ENCODE measurements around the gene CHRM3.

The CHRM3 gene

DNA sequence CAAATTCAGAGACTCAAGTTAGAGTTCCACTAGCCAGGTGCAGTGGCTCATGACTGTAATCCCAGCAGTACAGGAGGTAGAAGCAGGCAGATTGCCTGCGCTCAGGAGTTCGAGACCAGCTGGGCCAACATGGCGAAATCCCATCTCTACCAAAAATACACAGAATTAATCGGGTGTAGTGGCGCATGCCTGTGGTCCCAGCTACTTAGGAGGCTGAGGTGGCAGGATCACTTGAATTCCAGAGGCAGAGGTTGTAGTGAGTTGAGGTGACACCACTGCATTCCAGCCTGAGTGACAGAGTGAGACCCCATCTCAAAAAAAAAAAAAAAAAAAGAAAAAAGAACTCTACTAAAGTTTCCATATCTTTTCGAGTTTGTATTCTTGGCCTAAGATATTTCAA lies 36.7 kb upstream of the CHRM3 start:
- Histone ChIP-seq H3K9me3 (ENCODE audit: insufficient read depth, low read depth, low read length) (no peaks in the 10 kb centered on the region), H3K4me2 (ENCODE audit: low read length) (no peak overlapping the region), H3K23ac (ENCODE audit: low read length) (no peak overlapping the region), H3K4me1 (ENCODE audit: control insufficient read depth in 1 of 2, insufficient read depth in 2 of 2, low read length in 2 of 2) (no peaks in the 10 kb centered on the region), H3K36me3 (ENCODE audit: control insufficient read depth in 1 of 2, insufficient read depth in 2 of 2, low read length in 2 of 2) (no peaks in the 10 kb centered on the region), H4K12ac (ENCODE audit: low read depth, low read length) (no peak overlapping the region), H3K14ac (ENCODE audit: low read length) (no peak overlapping the region), H3K79me2 (ENCODE audit: control insufficient read depth, insufficient read depth, low read length, poor library complexity) (no peaks in the 10 kb centered on the region), H3K4ac (ENCODE audit: low read depth, low read length) (no peak overlapping the region), H4K91ac (ENCODE audit: low read depth, low read length) (no peak overlapping the region), H2BK120ac (ENCODE audit: insufficient read depth, low read length, poor library complexity) (no peak overlapping the region), H3K79me1 (ENCODE audit: low read length) (no peaks in the 10 kb centered on the region), H3K27me3 (ENCODE audit: insufficient read depth, low read length) (no peaks in the 10 kb centered on the region), H3K18ac (ENCODE audit: low read length) (no peak overlapping the region), H4K8ac (ENCODE audit: low read depth, low read length) (no peak overlapping the region), H2AK5ac (ENCODE audit: low read length) (no peak overlapping the region), H3K27ac (ENCODE audit: low read depth, low read length) (no peak overlapping the region), H3K4me3 (ENCODE audit: low read depth, low read length) (no peak overlapping the region), H3K9ac (ENCODE audit: low read length) (no peak overlapping the region), H2BK5ac (ENCODE audit: low read depth, low read length, poor library complexity) (no peak overlapping the region), H2BK12ac (ENCODE audit: low read length) (no peak overlapping the region), H2AFZ (ENCODE audit: insufficient read depth, low read length, poor library complexity) (no peak overlapping the region)
- WGBS (ENCODE audit: extremely low coverage, insufficient coverage, insufficient read length), result no CpG with 5 or more reads among the region's 6 CpGs
- DNase-seq, result no peak

DNA sequence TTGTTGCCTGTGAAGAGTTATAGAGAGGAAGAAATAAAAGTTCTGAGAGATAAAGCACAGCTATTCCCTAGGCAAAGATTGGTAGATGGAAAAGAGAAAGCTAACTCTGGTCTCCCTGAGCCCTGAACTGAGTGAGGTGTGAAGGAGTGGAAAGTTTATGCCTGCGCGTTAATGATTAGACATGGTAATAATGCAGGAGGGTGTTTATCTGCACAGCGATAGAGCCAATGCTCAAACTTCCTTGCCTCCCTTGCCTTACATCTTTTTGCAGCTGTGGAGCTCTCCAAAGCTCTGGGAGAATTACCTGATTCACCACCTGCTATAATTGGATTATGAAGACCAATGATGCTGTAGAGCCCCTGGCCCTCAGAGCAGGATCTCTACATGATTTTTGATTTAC lies 32.8 kb upstream of the CHRM3 start:
- Histone ChIP-seq H2AK5ac (ENCODE audit: low read length) (no peak overlapping the region), H3K4me1 (ENCODE audit: control insufficient read depth in 1 of 2, insufficient read depth in 2 of 2, low read length in 2 of 2) (no peaks in the 10 kb centered on the region), H3K79me2 (ENCODE audit: control insufficient read depth, insufficient read depth, low read length, poor library complexity) (no peaks in the 10 kb centered on the region), H3K18ac (ENCODE audit: low read length) (no peak overlapping the region), H2BK120ac (ENCODE audit: insufficient read depth, low read length, poor library complexity) (no peak overlapping the region), H3K4me2 (ENCODE audit: low read length) (no peak overlapping the region), H2BK5ac (ENCODE audit: low read depth, low read length, poor library complexity) (no peak overlapping the region), H2BK12ac (ENCODE audit: low read length) (no peak overlapping the region), H4K91ac (ENCODE audit: low read depth, low read length) (no peak overlapping the region), H3K4ac (ENCODE audit: low read depth, low read length) (no peak overlapping the region), H4K12ac (ENCODE audit: low read depth, low read length) (no peak overlapping the region), H3K14ac (ENCODE audit: low read length) (no peak overlapping the region), H3K27me3 (ENCODE audit: insufficient read depth, low read length) (no peaks in the 10 kb centered on the region), H3K79me1 (ENCODE audit: low read length) (no peaks in the 10 kb centered on the region), H3K4me3 (ENCODE audit: low read depth, low read length) (no peak overlapping the region), H3K9me3 (ENCODE audit: insufficient read depth, low read depth, low read length) (no peaks in the 10 kb centered on the region), H3K36me3 (ENCODE audit: control insufficient read depth in 1 of 2, insufficient read depth in 2 of 2, low read length in 2 of 2) (no peaks in the 10 kb centered on the region), H3K23ac (ENCODE audit: low read length) (peak overlapping the region; percentile 46), H4K8ac (ENCODE audit: low read depth, low read length) (no peak overlapping the region), H2AFZ (ENCODE audit: insufficient read depth, low read length, poor library complexity) (no peak overlapping the region), H3K9ac (ENCODE audit: low read length) (no peak overlapping the region), H3K27ac (ENCODE audit: low read depth, low read length) (no peak overlapping the region)
- no CpG with 5 or more reads among the region's 3 CpGs for WGBS (ENCODE audit: extremely low coverage, insufficient coverage, insufficient read length)
- DNase-seq, result no peak

DNA sequence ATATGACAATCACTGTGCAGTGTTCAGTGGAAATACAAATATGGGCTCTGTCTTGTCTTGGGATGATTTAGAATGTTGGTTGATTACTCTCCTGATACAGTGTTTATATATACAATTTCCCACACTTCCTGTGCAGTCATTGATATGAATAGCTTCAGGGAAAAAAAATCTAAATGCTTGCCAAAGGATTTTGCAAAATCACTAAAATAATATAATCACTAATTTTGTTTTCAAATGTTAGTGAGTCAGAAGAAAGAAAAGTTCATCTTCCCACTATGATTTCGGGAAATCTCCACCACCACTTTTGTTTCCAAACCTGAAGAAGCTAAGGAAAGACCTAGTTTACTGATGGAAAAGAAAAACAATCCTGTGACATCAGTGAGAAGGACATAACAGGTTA lies 32.1 kb upstream of the CHRM3 start:
- H2BK5ac ChIP-seq (ENCODE audit: low read depth, low read length, poor library complexity), result no peak overlapping the region
- no peaks in the 10 kb centered on the region for H3K4me1 ChIP-seq (ENCODE audit: control insufficient read depth in 1 of 2, insufficient read depth in 2 of 2, low read length in 2 of 2)
- no peaks in the 10 kb centered on the region for H3K36me3 ChIP-seq (ENCODE audit: control insufficient read depth in 1 of 2, insufficient read depth in 2 of 2, low read length in 2 of 2)
- H4K8ac ChIP-seq (ENCODE audit: low read depth, low read length), result no peak overlapping the region
- no peaks in the 10 kb centered on the region for H3K27me3 ChIP-seq (ENCODE audit: insufficient read depth, low read length)
- no peak overlapping the region for H2BK12ac ChIP-seq (ENCODE audit: low read length)
- no peak overlapping the region for H3K18ac ChIP-seq (ENCODE audit: low read length)
- H3K9me3 ChIP-seq (ENCODE audit: insufficient read depth, low read depth, low read length), result no peaks in the 10 kb centered on the region
- H3K4me3 ChIP-seq (ENCODE audit: low read depth, low read length), result no peak overlapping the region
- H4K91ac ChIP-seq (ENCODE audit: low read depth, low read length), result no peak overlapping the region
- no CpG with 5 or more reads among the region's 1 CpG for WGBS (ENCODE audit: extremely low coverage, insufficient coverage, insufficient read length)
- no peak overlapping the region for H3K9ac ChIP-seq (ENCODE audit: low read length)
- no peak overlapping the region for H4K12ac ChIP-seq (ENCODE audit: low read depth, low read length)
- H2BK120ac ChIP-seq (ENCODE audit: insufficient read depth, low read length, poor library complexity), result no peak overlapping the region
- DNase-seq, result no peak
- H3K27ac ChIP-seq (ENCODE audit: low read depth, low read length), result no peak overlapping the region
- no peak overlapping the region for H2AFZ ChIP-seq (ENCODE audit: insufficient read depth, low read length, poor library complexity)
- no peaks in the 10 kb centered on the region for H3K79me1 ChIP-seq (ENCODE audit: low read length)
- H3K14ac ChIP-seq (ENCODE audit: low read length), result no peak overlapping the region
- no peak overlapping the region for H3K4me2 ChIP-seq (ENCODE audit: low read length)
- no peak overlapping the region for H3K4ac ChIP-seq (ENCODE audit: low read depth, low read length)
- no peak overlapping the region for H2AK5ac ChIP-seq (ENCODE audit: low read length)
- H3K23ac ChIP-seq (ENCODE audit: low read length), result no peak overlapping the region
- H3K79me2 ChIP-seq (ENCODE audit: control insufficient read depth, insufficient read depth, low read length, poor library complexity), result no peaks in the 10 kb centered on the region

DNA sequence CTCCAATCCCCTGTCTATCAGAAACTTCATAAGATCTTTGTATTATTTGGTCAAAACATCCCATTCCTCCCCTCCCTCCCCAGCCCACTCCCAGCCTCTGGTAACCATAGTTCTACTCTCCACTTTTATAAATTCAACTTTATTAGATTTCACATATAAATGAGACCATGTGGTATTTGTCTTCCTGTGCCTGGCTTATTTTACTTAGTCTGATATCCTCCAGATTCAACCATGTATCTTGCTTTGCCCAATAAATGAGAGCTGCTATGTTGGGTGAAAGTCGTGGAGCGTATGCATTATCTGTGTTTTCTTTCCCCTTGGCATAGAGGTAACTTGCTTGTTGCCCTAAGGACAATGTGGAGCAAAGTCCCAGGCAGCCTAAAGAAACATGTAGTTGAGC lies 28.5 kb upstream of the CHRM3 start:
- no peak for DNase-seq
- Histone ChIP-seq H3K9me3 (ENCODE audit: insufficient read depth, low read depth, low read length) (no peaks in the 10 kb centered on the region), H3K4me3 (ENCODE audit: low read depth, low read length) (no peak overlapping the region), H3K4me1 (ENCODE audit: control insufficient read depth in 1 of 2, insufficient read depth in 2 of 2, low read length in 2 of 2) (no peaks in the 10 kb centered on the region), H2AFZ (ENCODE audit: insufficient read depth, low read length, poor library complexity) (no peak overlapping the region), H3K4ac (ENCODE audit: low read depth, low read length) (no peak overlapping the region), H2BK120ac (ENCODE audit: insufficient read depth, low read length, poor library complexity) (no peak overlapping the region), H4K8ac (ENCODE audit: low read depth, low read length) (no peak overlapping the region), H3K9ac (ENCODE audit: low read length) (no peak overlapping the region), H3K4me2 (ENCODE audit: low read length) (no peak overlapping the region), H2AK5ac (ENCODE audit: low read length) (no peak overlapping the region), H3K27ac (ENCODE audit: low read depth, low read length) (no peak overlapping the region), H3K23ac (ENCODE audit: low read length) (no peak overlapping the region), H3K18ac (ENCODE audit: low read length) (no peak overlapping the region), H3K14ac (ENCODE audit: low read length) (no peak overlapping the region), H3K79me1 (ENCODE audit: low read length) (no peaks in the 10 kb centered on the region), H3K79me2 (ENCODE audit: control insufficient read depth, insufficient read depth, low read length, poor library complexity) (no peaks in the 10 kb centered on the region), H2BK12ac (ENCODE audit: low read length) (no peak overlapping the region), H3K27me3 (ENCODE audit: insufficient read depth, low read length) (no peaks in the 10 kb centered on the region), H3K36me3 (ENCODE audit: control insufficient read depth in 1 of 2, insufficient read depth in 2 of 2, low read length in 2 of 2) (no peaks in the 10 kb centered on the region), H2BK5ac (ENCODE audit: low read depth, low read length, poor library complexity) (no peak overlapping the region), H4K12ac (ENCODE audit: low read depth, low read length) (no peak overlapping the region), H4K91ac (ENCODE audit: low read depth, low read length) (no peak overlapping the region)
- no CpG with 5 or more reads among the region's 2 CpGs for WGBS (ENCODE audit: extremely low coverage, insufficient coverage, insufficient read length)

Measured in trophoblast cell (in vitro differentiated cells and primary cell).